Umbilical cord (tissue), 2 donors: ENCODE results near the gene MAGEB1. TPM values are rescaled to one million over a fixed set of nuclear protein-coding genes. Genes with fewer than 3 reads are reported as not detected.

Source experiments
- DNase-seq: peaks from one replicate; pipeline ENCODE4 v3.0.0-alpha.2; 2015; ENCODE audit warnings: low spot score
- total RNA-seq: library from RNA; depleted of rRNA; stranded (reverse); fragments of >200 nt; gene quantifications from one replicate; pipeline ENCODE4 v1.2.3, GENCODE V29; 2014; ENCODE audit warnings: low replicate concordance; ENCODE audit not compliant: insufficient read depth

The MAGEB1 gene, protein sequence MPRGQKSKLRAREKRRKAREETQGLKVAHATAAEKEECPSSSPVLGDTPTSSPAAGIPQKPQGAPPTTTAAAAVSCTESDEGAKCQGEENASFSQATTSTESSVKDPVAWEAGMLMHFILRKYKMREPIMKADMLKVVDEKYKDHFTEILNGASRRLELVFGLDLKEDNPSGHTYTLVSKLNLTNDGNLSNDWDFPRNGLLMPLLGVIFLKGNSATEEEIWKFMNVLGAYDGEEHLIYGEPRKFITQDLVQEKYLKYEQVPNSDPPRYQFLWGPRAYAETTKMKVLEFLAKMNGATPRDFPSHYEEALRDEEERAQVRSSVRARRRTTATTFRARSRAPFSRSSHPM
- 0.96 TPM for total RNA-seq

DNA sequence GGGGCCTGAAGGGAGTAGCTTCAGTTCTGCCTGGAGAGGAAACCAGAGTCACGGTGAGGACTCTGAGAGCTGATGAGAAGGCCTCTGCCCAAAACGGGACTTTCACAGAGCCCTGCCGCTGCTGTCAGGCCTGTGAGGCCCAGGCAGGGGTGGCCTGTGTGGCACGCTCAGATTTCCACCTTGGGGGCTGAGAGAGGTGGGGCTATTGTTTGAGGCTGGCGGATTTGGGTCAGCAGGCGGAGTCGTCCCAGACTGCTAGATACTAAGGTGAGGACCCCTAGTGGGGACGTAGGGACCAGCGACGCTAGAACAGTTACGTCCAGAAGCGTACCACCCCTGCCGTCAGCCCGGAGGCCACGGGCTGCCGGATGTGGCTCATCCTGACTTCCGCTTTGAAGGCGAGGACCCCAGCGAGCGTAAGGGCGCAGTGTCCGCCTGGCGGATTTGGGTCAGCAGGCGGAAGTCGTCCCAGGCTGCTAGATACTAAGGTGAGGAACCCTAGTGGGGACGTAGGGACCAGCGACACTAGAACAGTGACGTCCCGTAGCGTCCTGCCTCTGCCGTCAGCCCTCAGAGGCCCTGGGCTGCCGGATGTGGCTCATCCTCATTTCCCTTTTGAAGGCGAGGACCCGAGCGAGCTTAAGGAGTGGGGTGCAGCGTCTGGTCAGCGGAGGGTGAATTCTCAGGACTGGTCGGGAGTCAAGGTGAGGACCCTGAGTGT lies at the start of gene MAGEB1:
Gene MAGEB1, plus strand, starts transcription at position 378 of the 721 bp plus-strand sequence. CDS start 3,348 bp downstream, outside the sequence.
- DNase-seq, result no peak

DNA sequence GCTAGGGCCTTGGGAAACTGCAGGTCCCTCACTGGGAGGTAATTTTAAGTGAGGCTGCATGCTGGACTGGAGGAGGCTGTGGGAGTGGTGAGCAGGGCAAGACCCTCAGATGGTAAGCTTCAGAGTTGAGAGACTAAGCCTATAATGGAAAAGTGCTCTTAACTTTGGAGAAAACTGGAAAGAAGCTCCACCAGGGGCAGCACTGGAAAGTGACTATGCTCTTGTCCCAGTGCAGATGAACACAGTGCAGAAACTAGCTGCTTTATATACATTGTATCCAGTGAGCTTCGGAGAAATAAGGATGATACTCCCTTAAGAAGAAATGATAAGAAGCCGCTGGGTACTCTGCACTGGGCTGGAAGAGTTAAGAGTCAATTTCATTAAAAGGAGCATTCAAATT lies 34.8 kb upstream of the MAGEB1 start:
- no peak for DNase-seq

DNA sequence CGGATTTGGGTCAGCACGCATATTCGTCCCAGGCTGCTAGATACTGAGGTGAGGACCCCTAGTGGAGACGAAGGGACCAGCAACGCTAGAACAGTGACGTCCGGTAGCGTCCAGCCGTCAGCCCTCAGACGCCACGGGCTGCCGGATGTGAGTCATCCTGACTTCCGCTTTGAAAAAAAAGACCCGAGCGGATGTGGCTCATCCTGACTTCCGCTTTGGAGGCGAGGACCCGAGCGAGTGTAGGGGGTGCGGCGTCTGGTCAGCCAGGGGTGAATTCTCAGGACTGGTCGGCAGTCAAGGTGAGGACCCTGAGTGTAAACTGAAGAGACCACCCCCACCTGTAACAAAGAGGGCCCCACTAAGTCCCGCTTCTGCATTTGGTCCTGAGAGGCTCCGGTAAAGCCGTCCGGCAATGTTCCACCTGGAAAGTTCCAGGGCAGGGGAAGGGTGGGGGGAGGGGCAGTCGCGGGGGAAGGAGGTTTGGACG lies 31.5 kb upstream of the MAGEB1 start, which contains the start of gene MAGEB2:
Gene MAGEB2, plus strand, starts transcription at position 207 of the 487 bp plus-strand sequence. CDS start 3,018 bp downstream, outside the sequence.
- no peak for DNase-seq

DNA sequence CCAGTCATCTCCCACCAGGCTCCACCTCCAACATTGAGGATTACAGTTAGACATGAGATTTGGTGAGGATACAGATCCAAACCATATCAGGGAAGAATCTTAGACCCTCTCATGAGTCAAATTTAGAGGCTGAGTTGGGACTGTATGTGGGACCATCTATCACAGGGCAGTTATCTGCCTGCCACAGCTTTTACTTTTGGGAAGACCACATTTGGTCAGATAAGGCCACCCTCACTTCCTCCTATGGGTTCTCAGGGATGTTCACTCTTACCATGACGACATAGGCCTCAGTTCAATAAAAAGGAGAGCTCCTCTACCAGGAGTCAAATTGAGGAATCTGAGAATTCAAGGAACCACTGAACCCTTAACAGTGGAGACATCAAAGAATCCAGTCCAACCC lies 29.5 kb upstream of the MAGEB1 start:
- no peak for DNase-seq

DNA sequence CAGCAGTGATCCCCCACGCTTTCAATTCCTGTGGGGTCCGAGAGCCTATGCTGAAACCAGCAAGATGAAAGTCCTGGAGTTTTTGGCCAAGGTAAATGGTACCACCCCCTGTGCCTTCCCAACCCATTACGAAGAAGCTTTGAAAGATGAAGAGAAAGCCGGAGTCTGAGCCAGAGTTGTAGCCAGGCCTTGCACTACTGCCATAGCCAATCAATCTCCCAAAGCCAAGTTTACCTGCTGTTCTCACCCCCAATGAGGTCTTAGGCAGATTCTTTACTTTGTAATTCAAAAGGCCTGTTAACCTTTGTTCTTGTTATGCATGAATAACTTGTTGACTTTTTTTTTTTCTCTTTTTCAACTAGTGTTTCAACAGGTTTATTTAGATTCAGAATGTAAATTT lies 27.6 kb upstream of the MAGEB1 start:
- DNase-seq, result no peak

DNA sequence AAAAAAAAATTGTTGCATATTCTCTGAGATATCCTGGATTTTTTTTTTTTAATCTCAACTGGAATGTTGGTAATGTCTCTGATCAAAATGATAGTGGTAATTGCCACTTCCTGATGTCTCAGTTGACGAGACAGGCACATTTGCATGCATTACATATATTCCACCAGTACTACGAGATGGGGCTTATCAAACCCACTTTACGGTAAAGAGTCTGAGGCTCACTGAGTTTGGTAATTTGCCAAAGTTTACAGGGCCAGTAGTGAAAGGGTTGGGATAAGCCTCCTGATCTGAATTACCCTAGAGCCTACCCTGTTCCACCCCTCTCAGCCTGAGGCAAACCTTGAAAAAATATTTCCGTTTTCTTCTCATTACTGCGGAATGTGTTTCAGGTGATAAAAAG lies 26.3 kb upstream of the MAGEB1 start:
- no peak for DNase-seq

DNA sequence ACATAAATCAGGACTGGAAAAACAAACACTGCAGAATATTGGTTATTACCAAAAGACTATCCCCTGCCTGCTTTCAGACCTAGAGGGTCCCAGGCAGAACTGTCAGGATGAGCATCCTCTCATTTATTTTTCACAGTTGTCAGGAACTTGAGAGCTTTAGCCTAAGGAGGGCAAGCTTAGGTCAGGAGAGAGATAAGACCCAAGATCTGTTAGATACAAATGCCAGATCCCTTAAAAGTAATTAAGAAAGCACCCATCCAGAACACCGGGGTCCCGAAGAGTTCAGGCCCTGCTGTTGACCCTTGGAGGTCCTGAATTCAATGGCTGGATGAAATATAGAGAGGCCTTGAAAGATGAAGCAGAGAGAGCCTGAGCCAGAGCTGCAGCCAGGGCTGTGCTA lies 22.4 kb upstream of the MAGEB1 start:
- peak; percentile 72 for DNase-seq

DNA sequence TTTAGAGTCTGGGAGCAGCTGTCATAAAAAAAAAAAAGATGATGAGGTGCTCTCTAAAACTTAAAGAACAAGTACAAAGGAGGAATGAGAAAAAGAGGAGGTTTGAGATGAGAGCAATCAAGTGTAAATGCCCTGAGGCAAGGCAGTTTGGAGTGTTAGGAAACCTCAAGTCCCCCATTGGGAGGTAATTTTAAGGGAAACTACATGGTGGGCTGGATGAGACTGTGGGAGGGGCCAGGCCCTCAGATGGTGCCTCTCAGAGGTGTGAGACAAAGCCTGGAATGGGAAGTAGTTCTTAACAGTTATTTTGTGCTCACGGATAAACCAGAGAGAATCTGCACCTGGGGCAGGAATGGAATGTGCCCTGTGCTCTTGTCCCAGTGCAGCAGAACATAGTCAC lies 18.4 kb upstream of the MAGEB1 start:
- DNase-seq, result no peak

DNA sequence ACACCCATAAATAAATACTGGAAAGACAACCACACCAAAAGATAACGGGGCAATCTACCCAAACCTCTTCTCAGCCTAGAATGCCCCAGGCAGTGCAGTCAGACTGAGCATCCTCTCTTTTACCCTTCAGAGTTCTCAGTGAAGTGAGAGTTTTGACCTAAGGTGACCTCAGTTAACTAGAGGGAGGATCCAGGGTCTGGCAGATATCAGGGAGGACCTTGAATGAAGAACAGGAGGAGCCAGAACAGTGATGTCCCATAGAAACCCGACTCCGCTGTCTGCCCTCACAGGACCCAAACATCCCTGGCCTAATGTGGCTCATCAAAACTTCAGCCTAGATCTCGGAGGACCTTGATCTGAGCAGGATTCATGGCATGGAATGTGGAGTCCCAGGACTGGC lies 16.6 kb upstream of the MAGEB1 start, which contains the start of gene MAGEB3:
Gene MAGEB3, plus strand, starts transcription at position 263 of the 400 bp plus-strand sequence. CDS start 5,268 bp downstream, outside the sequence.
- DNase-seq, result no peak

DNA sequence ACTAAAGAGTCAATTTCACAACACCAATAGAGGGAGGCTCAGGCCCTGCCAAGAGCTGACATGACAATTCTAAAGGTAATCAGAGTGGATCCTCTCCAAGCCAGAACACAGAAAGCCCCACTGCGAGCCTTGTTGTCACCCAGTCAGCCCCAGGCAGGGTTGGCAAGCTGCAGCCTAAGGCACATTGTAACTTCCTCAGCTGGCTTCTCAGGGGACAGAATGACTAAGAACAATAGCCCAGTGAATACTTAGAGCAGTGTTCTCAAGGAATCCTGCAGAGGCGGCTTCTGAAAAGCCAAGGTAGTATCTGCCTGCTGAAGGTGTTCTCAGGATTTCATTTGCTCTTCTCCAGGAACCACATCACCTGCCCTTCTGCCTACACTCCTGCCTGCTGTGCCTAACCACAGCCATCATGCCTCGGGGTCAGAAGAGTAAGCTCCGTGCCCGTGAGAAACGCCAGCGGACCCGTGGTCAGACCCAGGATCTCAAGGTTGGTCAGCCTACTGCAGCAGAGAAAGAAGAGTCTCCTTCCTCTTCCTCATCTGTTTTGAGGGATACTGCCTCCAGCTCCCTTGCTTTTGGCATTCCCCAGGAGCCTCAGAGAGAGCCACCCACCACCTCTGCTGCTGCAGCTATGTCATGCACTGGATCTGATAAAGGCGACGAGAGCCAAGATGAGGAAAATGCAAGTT lies 5.1 kb upstream of the MAGEB1 start, which contains the start of gene MAGEB4:
Gene MAGEB4, plus strand, starts transcription at position 277 of the 692 bp plus-strand sequence. Its CDS starts 136 bp downstream, at position 413.
- DNase-seq, result no peak

DNA sequence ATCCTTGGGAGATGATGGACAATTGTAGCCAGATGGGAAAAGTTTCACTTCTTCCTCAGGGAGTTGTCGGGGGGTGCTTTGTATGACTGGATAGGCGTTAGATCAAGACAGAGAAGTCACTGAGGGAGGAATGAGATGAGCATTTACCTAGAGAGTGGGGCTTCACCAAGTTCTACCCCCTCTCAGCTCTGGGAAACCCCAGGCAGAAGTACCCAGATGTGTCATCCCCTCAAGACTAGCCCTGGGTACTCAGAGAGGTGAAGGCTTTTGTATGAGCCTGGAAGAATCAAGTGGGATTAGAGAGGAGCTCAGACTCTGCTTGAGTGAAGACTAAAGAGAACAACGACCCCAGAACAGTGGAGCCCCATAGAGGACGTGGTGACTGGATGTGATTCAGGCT lies 1.9 kb downstream of the MAGEB1 start:
- DNase-seq, result no peak

DNA sequence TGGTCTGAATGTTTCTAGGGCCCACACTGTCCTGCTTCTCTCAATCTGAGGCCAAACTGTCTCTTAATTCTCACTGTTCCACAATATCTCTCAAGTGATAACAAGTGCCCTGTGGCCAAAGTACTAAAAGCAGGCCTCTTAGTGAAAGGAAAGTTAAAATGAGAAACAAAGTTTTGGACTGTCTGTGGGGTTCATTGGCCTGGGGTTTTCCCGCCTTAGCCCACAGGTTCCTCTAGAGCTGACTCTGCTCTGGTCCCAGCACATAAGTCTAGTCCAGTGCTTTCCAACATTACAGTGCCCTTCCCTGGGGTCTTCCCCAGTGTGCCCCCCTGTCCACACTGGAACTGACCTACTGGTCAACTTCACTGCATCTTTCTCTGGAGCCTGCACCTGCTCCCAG lies 6.3 kb downstream of the MAGEB1 start:
- DNase-seq, result no peak

DNA sequence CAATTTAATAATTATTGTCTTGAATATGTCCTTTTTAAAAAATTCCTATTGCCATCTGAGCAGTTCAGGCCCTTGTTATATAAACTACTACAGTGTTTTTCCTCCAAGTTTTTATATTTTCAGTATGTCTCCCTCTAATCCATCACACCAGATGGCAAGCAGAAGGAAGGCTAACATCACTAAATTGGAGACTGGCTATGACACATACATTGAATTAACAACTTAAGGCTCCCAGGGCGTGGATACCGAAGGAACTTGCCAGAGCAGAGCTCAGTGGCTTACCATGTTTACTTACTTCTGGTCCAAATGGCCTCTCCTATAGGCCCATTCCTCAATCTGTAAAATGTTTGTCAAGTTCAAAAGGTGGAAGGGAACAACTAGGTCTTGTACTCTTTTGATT lies 13.0 kb downstream of the MAGEB1 start:
- DNase-seq, result no peak

DNA sequence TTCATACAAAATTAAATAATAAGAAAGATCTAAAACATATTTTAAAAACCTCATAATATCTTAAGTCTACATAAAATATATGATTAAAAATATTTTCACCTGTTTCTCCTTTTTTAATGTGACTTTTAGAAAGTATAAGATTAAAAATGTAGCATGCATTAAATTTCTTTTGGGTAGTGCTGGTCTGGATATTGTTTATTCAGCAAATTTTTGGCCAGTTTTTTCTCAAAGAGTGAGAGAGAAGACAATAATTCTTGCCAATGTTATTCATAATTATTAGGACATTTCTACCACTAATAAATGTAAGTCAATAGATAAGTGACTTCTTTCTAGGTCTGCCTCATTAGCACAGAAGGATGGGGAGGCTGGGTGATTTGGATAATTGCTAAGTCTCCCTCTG lies 14.1 kb downstream of the MAGEB1 start:
- no peak for DNase-seq

DNA sequence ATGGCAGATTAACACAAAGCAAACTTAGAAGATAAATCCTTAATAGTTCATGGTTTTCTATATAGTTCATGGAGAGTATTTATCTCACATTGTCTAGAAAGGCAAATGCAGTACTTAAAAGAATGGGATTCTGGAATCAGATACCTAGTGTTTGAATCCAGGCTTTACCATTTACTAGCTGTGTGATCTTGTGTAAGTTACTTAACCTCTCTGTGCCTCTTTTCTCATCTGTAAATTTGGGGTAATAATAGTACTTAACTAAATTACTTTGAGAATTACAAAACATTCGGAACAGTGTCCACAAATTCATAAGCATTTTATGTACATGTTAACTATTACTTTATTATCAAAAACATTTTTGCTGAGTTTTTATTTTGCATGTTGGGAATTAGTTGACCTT lies 15.8 kb downstream of the MAGEB1 start:
- DNase-seq, result no peak

DNA sequence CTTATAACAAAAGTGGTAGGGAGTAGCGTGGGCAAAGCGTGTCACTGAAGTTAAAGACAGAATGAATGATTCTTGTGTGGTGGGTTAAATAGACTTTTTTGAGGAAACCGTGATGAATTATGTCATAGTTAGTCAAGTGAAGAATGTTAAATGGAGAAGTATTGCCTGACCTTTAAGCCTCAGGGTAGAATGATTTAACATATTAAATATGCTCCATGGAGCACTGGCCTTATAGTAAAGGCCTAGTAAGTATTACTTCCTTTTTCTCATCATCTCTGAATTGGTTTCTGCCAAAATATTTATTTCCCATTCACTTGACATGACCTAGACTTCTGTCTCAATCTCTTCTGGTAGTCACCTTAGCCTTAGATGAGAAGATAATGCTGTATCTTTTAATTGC lies 23.7 kb downstream of the MAGEB1 start:
- no peak for DNase-seq

DNA sequence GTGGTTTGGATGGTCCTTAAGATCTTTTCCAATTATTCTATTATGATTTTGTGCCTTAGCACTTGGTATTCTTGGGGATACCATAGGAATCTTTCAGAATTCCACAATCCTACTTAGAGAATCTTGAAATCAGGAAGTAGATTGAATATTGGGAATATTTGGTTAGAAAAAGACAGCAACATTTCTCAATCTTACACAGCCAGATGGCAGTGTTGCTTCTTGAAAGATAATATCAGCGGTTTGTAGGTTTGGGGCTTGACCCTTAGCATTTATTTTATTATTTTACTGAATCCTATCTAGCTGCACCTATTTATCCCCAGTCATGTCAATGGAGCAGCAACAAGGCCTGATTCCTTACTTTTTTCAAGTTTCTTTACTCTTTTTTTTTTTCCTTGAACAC lies 28.6 kb downstream of the MAGEB1 start:
- peak; percentile 9 for DNase-seq

DNA sequence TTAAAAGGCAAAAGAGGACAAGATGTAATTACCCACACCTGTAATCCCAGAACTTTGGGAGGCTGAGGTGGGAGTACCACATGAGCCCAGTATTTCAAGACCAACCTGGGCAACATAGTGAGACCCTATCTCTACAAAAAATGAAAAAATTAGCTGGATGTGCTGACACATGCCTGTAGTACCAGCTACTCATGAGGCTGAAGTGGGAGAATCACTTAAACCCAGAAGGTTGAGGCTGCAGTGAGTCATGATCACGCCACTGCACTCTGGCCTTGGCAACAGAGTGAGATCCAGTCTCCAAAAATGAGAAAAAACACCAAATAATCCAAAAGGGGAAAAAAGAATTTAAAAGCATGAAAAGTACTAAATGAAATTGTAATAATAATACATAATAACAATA lies 31.4 kb downstream of the MAGEB1 start:
- no peak for DNase-seq

DNA sequence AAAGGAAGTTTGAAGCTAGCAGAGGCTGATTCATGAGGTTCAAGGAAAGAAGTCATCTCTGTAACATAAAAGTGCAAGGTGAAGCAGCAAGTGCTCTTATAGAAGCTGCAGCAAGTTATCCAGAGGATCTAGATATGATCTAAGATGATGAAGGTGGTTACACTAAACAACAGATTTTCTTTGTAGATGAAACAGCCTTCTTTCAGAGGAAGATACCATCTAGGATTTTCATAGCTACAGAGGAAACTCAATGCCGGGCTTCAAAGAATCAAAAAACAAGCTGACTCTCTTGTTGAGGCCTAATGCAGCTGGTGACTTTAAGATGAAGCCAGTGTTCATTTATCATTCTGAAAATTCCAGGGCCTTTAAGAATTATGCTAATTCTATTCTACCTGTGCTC lies 33.5 kb downstream of the MAGEB1 start:
- no peak for DNase-seq

DNA sequence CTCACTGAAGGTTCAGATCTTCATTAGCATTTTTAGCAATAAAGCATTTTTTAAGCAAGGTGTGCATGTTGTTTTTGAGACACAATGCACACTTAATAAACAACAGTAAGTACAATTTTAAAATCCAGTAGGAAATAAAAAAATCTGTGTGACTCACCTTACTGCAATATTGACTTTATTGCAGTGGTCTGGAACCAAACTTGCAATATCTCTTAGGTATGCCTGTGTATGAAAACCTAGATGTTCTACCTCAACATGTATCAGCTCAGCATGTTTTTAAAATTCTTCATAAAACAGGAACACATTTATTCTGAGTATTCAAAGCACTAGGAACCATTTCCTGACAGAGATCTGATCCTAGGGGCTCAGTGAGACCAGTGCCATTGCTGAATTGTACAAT lies 35.6 kb downstream of the MAGEB1 start:
- no peak for DNase-seq

DNA sequence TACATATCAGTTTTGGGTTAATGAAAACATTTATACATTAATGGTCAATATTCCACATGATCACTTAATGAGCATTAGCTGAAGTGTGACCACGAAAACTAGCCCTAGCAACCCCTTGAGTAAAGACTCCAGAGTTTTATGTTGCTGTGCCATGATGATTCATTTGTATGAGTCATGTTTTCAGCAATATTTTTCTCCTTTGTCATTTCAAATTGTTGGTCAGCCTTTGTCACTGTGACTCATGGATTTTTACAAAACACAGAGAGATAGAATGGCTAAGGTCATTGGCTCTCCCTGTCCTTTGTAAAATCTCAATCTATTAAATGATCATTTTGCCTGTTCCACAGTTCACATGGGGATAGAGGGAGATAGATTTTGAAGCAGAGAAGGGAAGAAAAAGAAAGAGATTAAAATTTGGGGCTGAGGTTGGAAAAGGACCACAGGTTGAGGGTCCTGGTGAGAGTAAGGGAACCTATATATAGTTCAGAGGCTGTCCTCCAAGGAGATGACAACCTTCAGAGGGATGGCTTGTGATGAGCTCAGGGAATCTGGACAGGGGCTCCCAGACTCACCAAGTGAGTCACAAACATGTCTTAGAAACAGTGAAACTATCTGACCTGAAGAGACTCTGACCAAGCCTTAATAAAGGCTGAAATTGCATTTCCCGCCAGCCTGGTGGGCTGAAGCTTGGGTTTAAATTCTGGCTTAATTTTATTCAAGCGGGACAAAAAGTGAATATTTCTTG lies 36.7 kb downstream of the MAGEB1 start:
- DNase-seq, result peak; percentile 13
